Activated T-cell treated with anti-CD3 and anti-CD28 coated beads for 48 hours (primary cell): ENCODE measurements around the gene SPSB1.

Experiments
- DNase-seq: peaks from one replicate; pipeline ENCODE4 v3.0.0-alpha.2; 2020; ENCODE audit warnings: low read depth

SPSB1 gene

DNA sequence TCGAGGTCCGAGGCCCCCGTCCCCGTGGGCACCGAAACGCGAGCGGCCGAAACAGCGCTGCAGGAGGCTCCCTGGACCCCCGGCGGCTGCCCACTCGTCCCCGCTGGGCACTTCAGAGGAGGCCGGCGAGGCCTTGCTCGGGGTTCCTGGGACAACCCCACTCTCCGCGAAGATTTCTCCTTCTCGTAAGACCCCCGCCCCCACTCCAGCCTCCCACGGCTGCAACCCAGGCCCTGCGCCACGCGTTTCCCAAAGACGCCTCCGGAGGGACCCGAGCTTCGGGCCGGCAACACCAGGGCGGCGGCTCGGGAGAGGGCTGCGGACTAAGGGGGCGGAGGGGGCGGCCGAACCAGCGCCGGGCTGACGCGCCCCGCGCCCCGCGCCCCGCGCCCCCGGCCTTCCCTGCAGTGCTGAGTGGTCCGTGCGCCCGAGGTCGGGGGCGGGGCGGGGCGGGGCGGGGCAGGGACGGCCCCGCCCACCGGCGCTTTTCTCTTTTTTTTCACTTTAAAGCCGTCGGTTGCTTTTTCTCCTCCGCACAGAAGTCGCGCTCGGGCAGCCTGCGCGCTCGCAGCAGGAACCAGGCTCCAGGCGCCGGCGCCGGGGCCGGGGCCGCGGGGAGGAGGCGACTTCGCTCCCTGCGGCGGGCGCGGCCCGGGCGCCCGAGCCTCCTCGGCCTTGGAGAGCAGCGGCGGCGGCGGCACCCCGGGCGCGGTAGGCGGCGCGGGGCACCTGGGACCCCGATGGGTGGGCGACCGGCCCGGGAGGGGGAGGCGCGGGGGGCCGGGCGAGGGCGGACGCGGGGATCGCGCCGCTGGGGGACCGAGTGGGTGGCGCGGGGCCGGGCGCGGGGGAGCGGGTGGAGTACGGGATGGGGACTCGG, at the start of gene SPSB1:
SPSB1 (plus strand) TSS at position 534 of the 880 bp plus-strand sequence. CDS start 62,998 bp downstream, outside the sequence.
- peak; percentile 65 for DNase-seq

DNA sequence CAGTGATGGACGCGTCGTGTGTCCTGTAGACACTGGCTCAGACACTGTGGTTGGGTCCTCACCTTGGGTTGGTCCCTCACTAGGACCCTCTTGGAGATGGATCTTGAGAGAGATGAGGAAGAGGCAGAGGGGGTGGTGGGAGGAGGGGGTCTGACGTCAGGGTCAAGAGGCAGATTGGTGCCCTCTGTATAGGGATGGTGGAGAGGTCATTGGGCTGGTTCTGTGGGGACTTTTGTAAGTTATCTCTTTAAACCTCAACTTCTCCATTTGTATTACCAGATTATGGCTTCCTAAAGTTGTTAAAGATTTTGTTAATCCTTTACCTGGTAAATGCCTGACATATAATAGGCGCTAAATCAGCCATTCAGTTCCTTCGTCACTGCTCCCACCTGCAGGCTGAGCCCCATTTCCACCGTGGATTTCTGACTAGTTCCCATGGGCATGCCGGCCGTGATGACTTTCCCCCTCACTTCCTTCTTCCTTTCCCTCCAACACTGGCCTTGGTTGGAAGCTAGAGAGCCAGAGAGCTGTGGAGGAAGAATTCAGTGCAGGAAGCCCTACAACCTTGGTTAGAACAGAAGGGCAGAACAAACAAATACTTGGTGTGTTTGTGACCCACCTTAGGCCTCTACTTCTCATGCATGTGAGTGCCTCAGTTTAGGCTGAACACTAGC, 49.5 kb upstream of the SPSB1 start:
- no peak for DNase-seq

DNA sequence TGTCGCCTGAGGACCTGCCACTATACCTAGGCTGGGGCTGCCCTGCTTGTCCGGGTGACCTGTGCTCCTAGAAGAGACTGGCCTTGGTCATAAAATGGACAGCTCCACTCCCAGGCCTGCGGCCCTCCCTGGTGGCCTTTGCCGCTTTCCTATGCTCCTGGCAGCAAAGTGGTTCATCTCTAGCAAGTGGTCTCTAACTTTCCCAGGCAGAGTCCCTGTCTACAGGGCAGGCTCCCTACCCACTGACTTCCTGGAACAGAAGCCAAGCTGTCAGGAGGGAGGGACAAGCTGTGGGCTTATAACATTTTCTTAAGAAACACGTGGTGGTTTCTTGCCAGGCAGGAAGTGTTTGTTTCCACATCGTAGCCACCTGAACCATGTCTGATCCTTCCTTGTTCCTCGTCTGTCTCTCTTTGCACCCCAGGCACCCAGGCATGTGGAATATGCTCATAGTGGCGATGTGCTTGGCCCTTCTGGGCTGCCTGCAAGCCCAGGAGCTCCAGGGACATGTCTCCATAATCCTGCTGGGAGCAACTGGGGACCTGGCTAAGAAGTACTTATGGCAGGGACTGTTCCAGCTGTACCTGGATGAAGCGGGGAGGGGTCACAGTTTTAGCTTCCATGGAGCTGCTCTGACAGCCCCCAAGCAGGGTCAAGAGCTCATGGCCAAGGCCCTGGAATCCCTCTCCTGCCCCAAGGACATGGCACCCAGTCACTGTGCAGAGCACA, 48.0 kb upstream of the SPSB1 start:
- DNase-seq: no peak

- DNase-seq: no peak
Measured at GRCh38 chr1:9245230-9245619, 47.5 kb upstream of the SPSB1 start.

- DNase-seq: no peak
Measured at GRCh38 chr1:9245661-9246060, 47.0 kb upstream of the SPSB1 start.

GRCh38 chr1:9246215-9246614, 46.5 kb upstream of the SPSB1 start:
- DNase-seq: no peak

- DNase-seq: no peak
Measured at GRCh38 chr1:9246841-9247785, 45.6 kb upstream of the SPSB1 start.

- DNase-seq: no peak
Measured at GRCh38 chr1:9247894-9248293, 44.8 kb upstream of the SPSB1 start.

GRCh38 chr1:9248341-9249262, 44.1 kb upstream of the SPSB1 start:
- DNase-seq: no peak

GRCh38 chr1:9249263-9249533, 43.5 kb upstream of the SPSB1 start:
- DNase-seq: no peak

- peak; percentile 37 for DNase-seq
Measured at GRCh38 chr1:9249534-9250410, 42.9 kb upstream of the SPSB1 start.

- no peak for DNase-seq
Measured at GRCh38 chr1:9250411-9251381, 42.0 kb upstream of the SPSB1 start.

DNA sequence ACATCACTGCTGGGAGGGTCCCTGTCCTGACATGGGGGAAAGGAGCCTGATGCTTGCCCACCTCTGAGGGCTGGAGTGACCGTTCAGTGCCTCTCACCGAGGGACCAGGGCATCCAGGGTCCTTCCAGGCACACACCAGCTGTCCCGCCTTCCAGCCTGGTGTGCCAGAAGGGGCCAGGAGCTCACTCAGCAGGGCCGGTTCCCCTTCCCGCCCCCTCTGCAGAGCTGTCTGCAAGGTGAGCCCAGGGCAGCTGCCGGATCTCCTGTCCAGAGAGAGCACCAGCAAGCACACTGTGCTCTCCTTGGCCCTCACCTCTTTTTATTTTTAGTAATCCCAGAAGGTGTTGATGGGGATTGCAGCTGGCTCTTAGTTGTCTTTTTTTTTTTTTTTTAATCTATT, 41.2 kb upstream of the SPSB1 start:
- no peak for DNase-seq

GRCh38 chr1:9253004-9253403, 39.7 kb upstream of the SPSB1 start:
- no peak for DNase-seq

DNA sequence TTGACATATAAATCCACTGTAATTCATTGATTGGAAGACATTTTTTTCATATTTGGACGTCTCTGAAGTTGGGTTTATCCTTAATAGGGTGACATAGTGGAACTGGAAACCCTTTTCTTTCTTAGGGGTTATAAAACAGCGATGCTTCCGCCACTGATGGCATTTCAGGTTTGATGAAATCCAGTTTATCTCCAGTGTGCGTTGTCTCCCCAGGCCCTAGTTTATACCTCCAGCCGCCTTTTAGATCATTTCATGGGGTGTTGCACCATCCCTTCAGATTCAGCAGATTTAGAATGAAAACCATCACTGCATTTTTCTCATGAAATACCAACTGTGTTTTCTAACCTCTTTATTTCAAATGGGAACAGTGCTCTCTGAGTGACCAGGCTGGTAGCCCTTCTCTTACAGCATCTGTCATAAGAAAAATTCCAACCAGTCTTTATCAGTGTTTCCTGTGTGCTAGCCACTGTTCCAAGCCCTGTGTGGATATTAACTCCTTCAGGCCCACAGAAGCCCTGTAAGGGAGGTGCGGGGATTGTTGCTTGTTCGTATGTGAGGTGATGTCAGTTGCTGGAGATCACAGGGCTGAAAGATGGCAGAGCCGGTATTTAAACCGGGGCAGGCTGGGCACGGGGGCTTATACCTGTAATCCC, 39.1 kb upstream of the SPSB1 start:
- no peak for DNase-seq

DNA sequence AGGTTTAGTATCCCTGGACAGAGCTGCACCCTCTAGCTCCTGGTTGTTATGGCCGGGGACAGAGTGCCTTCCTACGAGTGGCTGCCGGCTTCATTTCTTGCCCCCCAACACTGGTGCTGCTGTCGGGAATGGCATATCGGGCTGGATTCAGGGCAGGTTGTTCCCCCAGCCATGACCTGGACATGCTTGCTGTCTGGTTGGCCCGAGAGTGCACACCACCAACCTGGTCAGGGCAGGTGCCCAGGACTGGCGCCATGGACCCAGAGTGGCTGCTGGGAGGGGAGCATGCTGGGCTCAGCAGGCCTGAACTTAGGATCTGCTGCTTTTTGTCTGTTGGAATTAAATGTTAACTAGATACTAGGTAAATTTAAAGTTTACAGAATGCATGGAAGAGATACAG, 36.4 kb upstream of the SPSB1 start:
- no peak for DNase-seq

GRCh38 chr1:9257851-9258250, 34.8 kb upstream of the SPSB1 start:
- DNase-seq: no peak

DNA sequence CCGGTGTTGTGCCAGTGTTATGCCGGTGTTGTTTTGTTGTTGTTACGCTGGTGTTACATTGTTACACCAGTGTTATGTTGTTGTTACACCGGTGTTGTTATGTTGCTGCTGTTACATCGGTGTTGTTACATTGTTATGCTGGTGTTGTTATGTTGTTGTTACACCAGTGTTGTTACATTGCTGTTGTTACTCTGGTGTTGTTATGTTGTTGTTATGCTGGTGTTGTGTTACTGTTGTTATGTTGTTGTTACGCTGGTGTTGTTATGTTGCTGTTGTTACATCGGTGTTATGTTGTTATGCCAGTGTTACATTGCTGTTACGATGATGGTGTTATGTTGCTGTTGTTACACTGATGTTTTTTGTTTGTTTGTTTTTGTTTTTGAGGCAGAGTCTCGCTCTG, 34.1 kb upstream of the SPSB1 start:
- no peak for DNase-seq
